HepG2 (cell line): Measurements from ENCODE around the gene TBC1D22A. TPM values are rescaled to one million over a fixed set of nuclear protein-coding genes. Genes with fewer than 3 reads are reported as not detected.

Experiments
- CBX1 ChIP-seq: IDR thresholded peaks from one replicate; pipeline ENCODE4 v1.6.1; 2016; ENCODE audit warnings: antibody characterized with exemption, low read depth
- ELK4 ChIP-seq: sonication (generic); formaldehyde crosslinking; IDR thresholded peaks from 2 replicates; pipeline ENCODE4 v1.9.0; 2021; ENCODE audit warnings: missing genetic modification reagents, borderline replicate concordance
- FOSL2 ChIP-seq: sonication (generic); formaldehyde crosslinking; IDR thresholded peaks from 2 replicates; pipeline ENCODE4 v1.4.0; 2020; ENCODE audit warnings: missing genetic modification reagents
- FOXM1 ChIP-seq: sonication (generic); formaldehyde crosslinking; IDR thresholded peaks from 2 replicates; pipeline ENCODE4 v1.5.0; 2020; ENCODE audit warnings: missing genetic modification reagents
- HDAC6 ChIP-seq: fragments of 200-600 bp; sonication (generic); IDR thresholded peaks from 2 replicates; pipeline ENCODE4 v1.7.0; 2017; ENCODE audit warnings: mild to moderate bottlenecking, antibody characterized with exemption, low read length, low read depth
- HMG20B ChIP-seq: conservative IDR thresholded peaks from 2 replicates; pipeline ENCODE4 v1.6.1; 2016; ENCODE audit warnings: missing genetic modification reagents, missing compliant biosample characterization
- NAIF1 ChIP-seq: sonication (generic); formaldehyde crosslinking; IDR thresholded peaks from 2 replicates; pipeline ENCODE4 v1.5.0; 2020; ENCODE audit warnings: mild to moderate bottlenecking, missing genetic modification reagents, borderline replicate concordance
- NCOA5 ChIP-seq: sonication (generic); formaldehyde crosslinking; IDR thresholded peaks from 2 replicates; pipeline ENCODE4 v1.4.0; 2020; ENCODE audit warnings: missing genetic modification reagents
- NRL ChIP-seq: sonication (generic); formaldehyde crosslinking; IDR thresholded peaks from 2 replicates; pipeline ENCODE4 v1.5.0; 2020; ENCODE audit warnings: missing genetic modification reagents, mild to moderate bottlenecking, moderate library complexity, borderline replicate concordance
- SNAI1 ChIP-seq: sonication (generic); formaldehyde crosslinking; IDR thresholded peaks from 2 replicates; pipeline ENCODE4 v1.5.0; 2020; ENCODE audit warnings: mild to moderate bottlenecking, missing genetic modification reagents, borderline replicate concordance
- SPEN ChIP-seq: sonication (generic); formaldehyde crosslinking; IDR thresholded peaks from 2 replicates; pipeline ENCODE4 v1.5.1; 2020; ENCODE audit warnings: low read depth, mild to moderate bottlenecking, missing genetic modification reagents
- TCF12 ChIP-seq, 2 experiments: fragments of 450-650 bp in 1 of 2; sonication (generic) in 1 of 2; formaldehyde crosslinking in 1 of 2; IDR thresholded peaks; 2 replicates each; pipeline versions ENCODE4 v1.6.1 to v1.8.0; 2017 to 2022; ENCODE audit warnings: antibody characterized with exemption in 1 of 2, mild to moderate bottlenecking in 1 of 2, missing genetic modification reagents in 1 of 2, moderate library complexity in 1 of 2
- ZBTB20 ChIP-seq: sonication (generic); formaldehyde crosslinking; IDR thresholded peaks from 2 replicates; pipeline ENCODE4 v1.8.1; 2023; ENCODE audit warnings: missing genetic modification reagents, low read depth, mild to moderate bottlenecking, borderline replicate concordance
- ZFP36L1 ChIP-seq: sonication (generic); formaldehyde crosslinking; IDR thresholded peaks from 2 replicates; pipeline ENCODE4 v1.8.0; 2022; ENCODE audit warnings: mild to moderate bottlenecking, missing genetic modification reagents, moderate library complexity
- ZFP36L2 ChIP-seq: sonication (generic); formaldehyde crosslinking; IDR thresholded peaks from 2 replicates; pipeline ENCODE4 v1.4.0; 2020; ENCODE audit warnings: missing genetic modification reagents
- ZKSCAN8 ChIP-seq: IDR thresholded peaks from 2 replicates; pipeline ENCODE4 v1.6.1; 2016; ENCODE audit warnings: borderline replicate concordance, missing genetic modification reagents, missing compliant biosample characterization
- ZMAT3 ChIP-seq: sonication (generic); formaldehyde crosslinking; conservative IDR thresholded peaks from 2 replicates; pipeline ENCODE4 v1.7.0; 2021; ENCODE audit warnings: missing genetic modification reagents
- ZNF30 ChIP-seq: sonication (generic); formaldehyde crosslinking; IDR thresholded peaks from 2 replicates; pipeline ENCODE4 v1.5.0; 2020; ENCODE audit warnings: mild to moderate bottlenecking, missing genetic modification reagents
- ZNF326 ChIP-seq: sonication (generic); formaldehyde crosslinking; IDR thresholded peaks from 2 replicates; pipeline ENCODE4 v1.4.0; 2020; ENCODE audit warnings: missing genetic modification reagents, borderline replicate concordance
- ZNF513 ChIP-seq: sonication (generic); formaldehyde crosslinking; conservative IDR thresholded peaks from 2 replicates; pipeline ENCODE4 v1.5.0; 2020; ENCODE audit warnings: missing genetic modification reagents
- ZNF556 ChIP-seq: sonication (generic); formaldehyde crosslinking; IDR thresholded peaks from 2 replicates; pipeline ENCODE4 v1.4.0; 2020; ENCODE audit warnings: mild to moderate bottlenecking, missing genetic modification reagents, borderline replicate concordance
- ZNF609 ChIP-seq: sonication (generic); formaldehyde crosslinking; IDR thresholded peaks from 2 replicates; pipeline ENCODE4 v1.4.0; 2020; ENCODE audit warnings: mild to moderate bottlenecking, missing genetic modification reagents, borderline replicate concordance
- ZNF674 ChIP-seq: sonication (generic); formaldehyde crosslinking; IDR thresholded peaks from 2 replicates; pipeline ENCODE4 v1.5.0; 2020; ENCODE audit warnings: low read depth, mild to moderate bottlenecking, missing genetic modification reagents
- ZNF790 ChIP-seq: sonication (generic); formaldehyde crosslinking; IDR thresholded peaks from 2 replicates; pipeline ENCODE4 v1.8.0; 2022; ENCODE audit warnings: missing genetic modification reagents, mild to moderate bottlenecking, borderline replicate concordance
- ZSCAN20 ChIP-seq: sonication (generic); formaldehyde crosslinking; IDR thresholded peaks from 2 replicates; pipeline ENCODE4 v1.4.0; 2020; ENCODE audit warnings: missing genetic modification reagents, mild to moderate bottlenecking, borderline replicate concordance
- polyA plus RNA-seq, 8 experiments: library from polyadenylated mRNA; depleted of rRNA in 3 of 8; stranded (reverse) in 7 of 8; unstranded in 1 of 8; fragments of >200 nt; fragmentation: Illumina TruSeq in 4 of 8; extraction: Trizol in 4 of 8; gene quantifications; 2 replicates each; pipeline versions ENCODE4 v1.2.1 to v1.2.3, GENCODE V29; 2011 to 2016; ENCODE audit warnings: low read depth in 4 of 8, missing spikeins in 1 of 8, mixed read lengths in 1 of 8; ENCODE audit not compliant: insufficient read depth in 1 of 8
- total RNA-seq, 5 experiments: library from RNA; depleted of rRNA; stranded (reverse); fragments of >200 nt; fragmentation: Illumina TruSeq; extraction: Trizol; gene quantifications; 2 replicates each; pipeline ENCODE4 v1.2.3, GENCODE V29; 2016; ENCODE audit warnings: low read depth in 1 of 5

The TBC1D22A gene
- total and polyA plus RNA-seq, 2 of the 13 experiments (the other 11 are each of a cell fraction or from before 2014, with no cell fraction given): 17.3 to 18.0 TPM

GRCh38 chr22:46738647-46739093 is 23.8 kb upstream of the TBC1D22A start (continued):
- TF ChIP-seq ZNF513 (CRISPR knock-in tag): no peak
- TF ChIP-seq ZNF609: no peak
- TF ChIP-seq NRL (CRISPR knock-in tag): no peak
- no peak for TF ChIP-seq SNAI1
- no peak for TF ChIP-seq ZFP36L2 (CRISPR knock-in tag)
- no peak for TF ChIP-seq NCOA5 (CRISPR knock-in tag)
- TF ChIP-seq SPEN (CRISPR knock-in tag): no peak
- TF ChIP-seq ZSCAN20 (CRISPR knock-in tag): no peak
- TF ChIP-seq ZBTB20 (CRISPR knock-in tag): no peak
- peak; percentile 18; the same call in 1 of the 2 replicates for TF ChIP-seq ZMAT3 (CRISPR knock-in tag)
- TF ChIP-seq TCF12 (IDR thresholded peaks at IDR 0.05): no peak
- TF ChIP-seq TCF12 (CRISPR knock-in tag; IDR thresholded peaks at IDR 0.05): no peak
- no peak for TF ChIP-seq ZFP36L1 (CRISPR knock-in tag)
- no peak for TF ChIP-seq FOXM1 (CRISPR knock-in tag)
- TF ChIP-seq HMG20B (CRISPR knock-in tag): no peak
- TF ChIP-seq ZNF674 (CRISPR knock-in tag): no peak
- TF ChIP-seq HDAC6: no peak
- TF ChIP-seq ZNF790: 0 out of 2 replicates have a peak, but pooled peaks have one; percentile 15
- no peak for TF ChIP-seq ELK4 (CRISPR knock-in tag)
- no peak for TF ChIP-seq ZNF556 (CRISPR knock-in tag)
- no peak for TF ChIP-seq ZKSCAN8 (CRISPR knock-in tag)
- TF ChIP-seq FOSL2 (CRISPR knock-in tag): no peak
- no peak for TF ChIP-seq CBX1
- TF ChIP-seq ZNF326 (CRISPR knock-in tag): no peak
- no peak for TF ChIP-seq ZNF30
- no peak for TF ChIP-seq NAIF1 (CRISPR knock-in tag)
